ENCODE data around the gene TBC1D23. TPM values are rescaled to one million over a fixed set of nuclear protein-coding genes. Genes with fewer than 3 reads are reported as not detected.
"Not testable (repeated sequence)": the region's sequence is repeated elsewhere in the genome, so short reads cannot be mapped to it uniquely, and the experiment has no call there.

TBC1D23 gene
- total RNA-seq, 1 donor from 2014 or later = 33.2 TPM

GRCh38 chr3:100325827-100326226, 65.0 kb downstream of the TBC1D23 start:
- Mint-ChIP-seq H3K27ac (ENCODE audit: unreplicated experiment) (no peak overlapping the region), H3K27me3 (ENCODE audit: unreplicated experiment) (no peaks in the 10 kb centered on the region), H3K4me3 (ENCODE audit: unreplicated experiment) (no peak overlapping the region), H3K4me1 (ENCODE audit: low read depth, unreplicated experiment) (no peaks in the 10 kb centered on the region), H3K9me3 (ENCODE audit: unreplicated experiment) (peaks cover 2% of the 10 kb centered on the region), H3K36me3 (ENCODE audit: unreplicated experiment) (peaks cover 8% of the 10 kb centered on the region)
- no peak for DNase-seq
- no peak for TF ChIP-seq CTCF (IDR thresholded peaks at IDR 0.05; ENCODE audit: partially characterized antibody, unreplicated experiment)

- not testable (repeated sequence) for H3K9me3 Mint-ChIP-seq (ENCODE audit: unreplicated experiment); H3K4me3 Mint-ChIP-seq (ENCODE audit: unreplicated experiment); DNase-seq; H3K36me3 Mint-ChIP-seq (ENCODE audit: unreplicated experiment); H3K27me3 Mint-ChIP-seq (ENCODE audit: unreplicated experiment); H3K4me1 Mint-ChIP-seq (ENCODE audit: low read depth, unreplicated experiment); H3K27ac Mint-ChIP-seq (ENCODE audit: unreplicated experiment)
Measured at GRCh38 chr3:100327377-100327776, 66.6 kb downstream of the TBC1D23 start.

- Mint-ChIP-seq H3K36me3 (ENCODE audit: unreplicated experiment) (peaks cover 8% of the 10 kb centered on the region), H3K27ac (ENCODE audit: unreplicated experiment) (no peak overlapping the region), H3K27me3 (ENCODE audit: unreplicated experiment) (no peaks in the 10 kb centered on the region), H3K4me3 (ENCODE audit: unreplicated experiment) (no peak overlapping the region), H3K9me3 (ENCODE audit: unreplicated experiment) (peaks cover 7% of the 10 kb centered on the region), H3K4me1 (ENCODE audit: low read depth, unreplicated experiment) (no peaks in the 10 kb centered on the region)
- DNase-seq = no peak
- TF ChIP-seq CTCF (IDR thresholded peaks at IDR 0.05; ENCODE audit: partially characterized antibody, unreplicated experiment) = no peak
Measured at GRCh38 chr3:100329800-100330489, 69.2 kb downstream of the TBC1D23 start.

DNA sequence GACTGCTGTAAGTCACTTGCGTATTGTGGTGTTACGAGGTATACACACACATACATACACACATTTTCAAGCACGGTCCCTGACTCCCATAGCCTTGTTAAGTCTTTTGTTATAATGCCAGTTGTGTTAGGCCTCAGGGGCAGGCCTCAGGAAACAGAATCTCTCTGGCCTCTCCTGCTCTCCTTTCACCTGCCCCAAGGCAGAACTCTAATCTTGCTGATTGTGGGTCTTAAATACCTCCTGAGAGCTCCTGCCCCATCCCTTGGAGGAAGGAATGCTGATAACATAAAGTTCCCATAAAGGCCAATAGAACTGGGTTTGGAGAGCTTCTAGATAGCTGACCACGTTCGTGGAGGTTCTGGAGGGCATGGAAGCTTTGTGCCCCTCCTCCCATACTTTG, 69.9 kb downstream of the TBC1D23 start:
- peaks cover 4% of the 10 kb centered on the region for H3K27me3 Mint-ChIP-seq (ENCODE audit: unreplicated experiment)

DNA sequence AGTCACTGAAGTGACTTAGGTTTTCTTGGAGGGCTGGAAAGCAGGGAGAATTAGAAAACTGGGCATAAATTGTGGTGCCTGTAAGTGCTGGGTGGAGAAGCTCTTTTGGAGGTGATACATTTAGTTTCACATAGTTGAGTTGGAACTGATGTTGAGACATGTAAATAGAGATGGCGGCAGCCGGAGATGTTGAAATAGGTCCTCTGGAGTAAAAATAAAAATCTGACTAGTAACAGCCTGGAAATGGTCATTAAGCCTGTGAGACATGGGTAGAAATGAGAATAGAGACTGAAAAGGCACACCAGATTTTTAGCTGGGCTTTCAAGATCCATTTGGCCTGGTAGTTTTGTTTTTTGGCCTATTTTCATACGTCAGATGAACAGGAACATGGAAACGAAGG, 70.9 kb downstream of the TBC1D23 start:
- peaks cover 8% of the 10 kb centered on the region for H3K36me3 Mint-ChIP-seq (ENCODE audit: unreplicated experiment)
- TF ChIP-seq CTCF (IDR thresholded peaks at IDR 0.05; ENCODE audit: partially characterized antibody, unreplicated experiment) = no peak
- H3K4me1 Mint-ChIP-seq (ENCODE audit: low read depth, unreplicated experiment) = peaks cover 8% of the 10 kb centered on the region
- H3K27me3 Mint-ChIP-seq (ENCODE audit: unreplicated experiment) = peaks cover 4% of the 10 kb centered on the region
- H3K9me3 Mint-ChIP-seq (ENCODE audit: unreplicated experiment) = peaks cover 11% of the 10 kb centered on the region
- H3K4me3 Mint-ChIP-seq (ENCODE audit: unreplicated experiment) = no peak overlapping the region
- H3K27ac Mint-ChIP-seq (ENCODE audit: unreplicated experiment) = no peak overlapping the region
- DNase-seq = no peak

More for the DNA sequence above, 69.9 kb downstream of the TBC1D23 start:
- H3K4me3 Mint-ChIP-seq (ENCODE audit: unreplicated experiment) = no peak overlapping the region
- H3K27ac Mint-ChIP-seq (ENCODE audit: unreplicated experiment) = no peak overlapping the region
- H3K36me3 Mint-ChIP-seq (ENCODE audit: unreplicated experiment) = peaks cover 8% of the 10 kb centered on the region
- H3K4me1 Mint-ChIP-seq (ENCODE audit: low read depth, unreplicated experiment) = peaks cover 5% of the 10 kb centered on the region
- H3K9me3 Mint-ChIP-seq (ENCODE audit: unreplicated experiment) = peaks cover 11% of the 10 kb centered on the region
- DNase-seq = no peak
- no peak for TF ChIP-seq CTCF (IDR thresholded peaks at IDR 0.05; ENCODE audit: partially characterized antibody, unreplicated experiment)
